Measurements from ENCODE around the gene MEIOSIN. TPM values are rescaled to one million over a fixed set of nuclear protein-coding genes. Genes with fewer than 3 reads are reported as not detected.

MEIOSIN gene
- polyA plus RNA-seq, 1 donor from 2014 or later, result not detected

DNA sequence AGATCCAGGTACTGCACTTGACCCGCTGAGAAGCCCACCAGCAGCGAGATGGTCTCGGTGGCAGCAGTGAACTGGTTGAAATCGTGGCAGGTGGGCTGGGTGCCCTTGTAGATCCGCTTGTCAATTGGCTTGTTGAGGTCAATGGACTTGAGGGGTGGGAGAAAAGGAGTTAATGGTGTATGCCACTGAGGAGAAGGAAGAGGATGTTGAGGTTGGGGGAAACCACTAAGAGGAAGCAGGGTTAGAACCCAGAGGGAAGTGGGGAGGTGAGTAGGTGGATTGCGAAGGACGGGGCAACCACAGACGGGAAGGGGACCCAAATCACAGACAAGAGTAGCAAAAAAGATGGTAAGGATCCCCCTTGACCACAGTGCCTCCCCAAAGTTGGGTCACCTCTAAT lies 57.7 kb downstream of the MEIOSIN start:
- TF ChIP-seq, protein P1, sequence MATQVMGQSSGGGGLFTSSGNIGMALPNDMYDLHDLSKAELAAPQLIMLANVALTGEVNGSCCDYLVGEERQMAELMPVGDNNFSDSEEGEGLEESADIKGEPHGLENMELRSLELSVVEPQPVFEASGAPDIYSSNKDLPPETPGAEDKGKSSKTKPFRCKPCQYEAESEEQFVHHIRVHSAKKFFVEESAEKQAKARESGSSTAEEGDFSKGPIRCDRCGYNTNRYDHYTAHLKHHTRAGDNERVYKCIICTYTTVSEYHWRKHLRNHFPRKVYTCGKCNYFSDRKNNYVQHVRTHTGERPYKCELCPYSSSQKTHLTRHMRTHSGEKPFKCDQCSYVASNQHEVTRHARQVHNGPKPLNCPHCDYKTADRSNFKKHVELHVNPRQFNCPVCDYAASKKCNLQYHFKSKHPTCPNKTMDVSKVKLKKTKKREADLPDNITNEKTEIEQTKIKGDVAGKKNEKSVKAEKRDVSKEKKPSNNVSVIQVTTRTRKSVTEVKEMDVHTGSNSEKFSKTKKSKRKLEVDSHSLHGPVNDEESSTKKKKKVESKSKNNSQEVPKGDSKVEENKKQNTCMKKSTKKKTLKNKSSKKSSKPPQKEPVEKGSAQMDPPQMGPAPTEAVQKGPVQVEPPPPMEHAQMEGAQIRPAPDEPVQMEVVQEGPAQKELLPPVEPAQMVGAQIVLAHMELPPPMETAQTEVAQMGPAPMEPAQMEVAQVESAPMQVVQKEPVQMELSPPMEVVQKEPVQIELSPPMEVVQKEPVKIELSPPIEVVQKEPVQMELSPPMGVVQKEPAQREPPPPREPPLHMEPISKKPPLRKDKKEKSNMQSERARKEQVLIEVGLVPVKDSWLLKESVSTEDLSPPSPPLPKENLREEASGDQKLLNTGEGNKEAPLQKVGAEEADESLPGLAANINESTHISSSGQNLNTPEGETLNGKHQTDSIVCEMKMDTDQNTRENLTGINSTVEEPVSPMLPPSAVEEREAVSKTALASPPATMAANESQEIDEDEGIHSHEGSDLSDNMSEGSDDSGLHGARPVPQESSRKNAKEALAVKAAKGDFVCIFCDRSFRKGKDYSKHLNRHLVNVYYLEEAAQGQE (IDR thresholded peaks at IDR 0.05; ENCODE audit: borderline replicate concordance), result no peak
- TF ChIP-seq MXI1 (conservative IDR thresholded peaks at IDR 0.05; ENCODE audit: poor library complexity, severe bottlenecking), result no peak
- no peak for TF ChIP-seq TAF1 (IDR thresholded peaks at IDR 0.05; ENCODE audit: low read depth)
- TF ChIP-seq, protein P2, sequence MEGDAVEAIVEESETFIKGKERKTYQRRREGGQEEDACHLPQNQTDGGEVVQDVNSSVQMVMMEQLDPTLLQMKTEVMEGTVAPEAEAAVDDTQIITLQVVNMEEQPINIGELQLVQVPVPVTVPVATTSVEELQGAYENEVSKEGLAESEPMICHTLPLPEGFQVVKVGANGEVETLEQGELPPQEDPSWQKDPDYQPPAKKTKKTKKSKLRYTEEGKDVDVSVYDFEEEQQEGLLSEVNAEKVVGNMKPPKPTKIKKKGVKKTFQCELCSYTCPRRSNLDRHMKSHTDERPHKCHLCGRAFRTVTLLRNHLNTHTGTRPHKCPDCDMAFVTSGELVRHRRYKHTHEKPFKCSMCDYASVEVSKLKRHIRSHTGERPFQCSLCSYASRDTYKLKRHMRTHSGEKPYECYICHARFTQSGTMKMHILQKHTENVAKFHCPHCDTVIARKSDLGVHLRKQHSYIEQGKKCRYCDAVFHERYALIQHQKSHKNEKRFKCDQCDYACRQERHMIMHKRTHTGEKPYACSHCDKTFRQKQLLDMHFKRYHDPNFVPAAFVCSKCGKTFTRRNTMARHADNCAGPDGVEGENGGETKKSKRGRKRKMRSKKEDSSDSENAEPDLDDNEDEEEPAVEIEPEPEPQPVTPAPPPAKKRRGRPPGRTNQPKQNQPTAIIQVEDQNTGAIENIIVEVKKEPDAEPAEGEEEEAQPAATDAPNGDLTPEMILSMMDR (IDR thresholded peaks at IDR 0.05; ENCODE audit: poor library complexity, severe bottlenecking), result no peak
- no peak for TF ChIP-seq POLR2AphosphoS5 (IDR thresholded peaks at IDR 0.05)
- TF ChIP-seq SMC3 (conservative IDR thresholded peaks at IDR 0.05; ENCODE audit: poor library complexity), result no peak
- no peak for TF ChIP-seq EZH2 (IDR thresholded peaks at IDR 0.05; ENCODE audit: borderline replicate concordance, insufficient read depth, low read length, poor library complexity, severe bottlenecking)
- no peak for TF ChIP-seq RAD21 (conservative IDR thresholded peaks at IDR 0.05)
- no peak for TF ChIP-seq EP300 (conservative IDR thresholded peaks at IDR 0.05; ENCODE audit: poor library complexity, severe bottlenecking)
- Histone ChIP-seq H3K4me3 (ENCODE audit: low read length) (peak overlapping the region; percentile 94), H3K9me2 (ENCODE audit: insufficient read depth, low read length) (no peaks in the 10 kb centered on the region), H3K27me3 (ENCODE audit: insufficient read depth, low read depth, low read length) (no peaks in the 10 kb centered on the region), H2AFZ (ENCODE audit: low read depth, low read length) (no peak overlapping the region), H3K9me3 (ENCODE audit: low read length) (no peaks in the 10 kb centered on the region), H3K9ac (ENCODE audit: low read length) (peak overlapping the region; percentile 87), H3F3A (ENCODE audit: insufficient read depth, low read length, poor library complexity, severe bottlenecking) (no peaks in the 10 kb centered on the region), H3K27ac (ENCODE audit: low read length) (no peak overlapping the region), H3K4me2 (ENCODE audit: low read length) (peak overlapping the region; percentile 98), H3K36me3 (ENCODE audit: insufficient read depth, low read length) (peaks cover 6% of the 10 kb centered on the region), H4K20me1 (ENCODE audit: insufficient read depth) (no peaks in the 10 kb centered on the region), H3K79me2 (replicated peaks; ENCODE audit: insufficient read depth, low read length) (peaks cover 25% of the 10 kb centered on the region)

DNA sequence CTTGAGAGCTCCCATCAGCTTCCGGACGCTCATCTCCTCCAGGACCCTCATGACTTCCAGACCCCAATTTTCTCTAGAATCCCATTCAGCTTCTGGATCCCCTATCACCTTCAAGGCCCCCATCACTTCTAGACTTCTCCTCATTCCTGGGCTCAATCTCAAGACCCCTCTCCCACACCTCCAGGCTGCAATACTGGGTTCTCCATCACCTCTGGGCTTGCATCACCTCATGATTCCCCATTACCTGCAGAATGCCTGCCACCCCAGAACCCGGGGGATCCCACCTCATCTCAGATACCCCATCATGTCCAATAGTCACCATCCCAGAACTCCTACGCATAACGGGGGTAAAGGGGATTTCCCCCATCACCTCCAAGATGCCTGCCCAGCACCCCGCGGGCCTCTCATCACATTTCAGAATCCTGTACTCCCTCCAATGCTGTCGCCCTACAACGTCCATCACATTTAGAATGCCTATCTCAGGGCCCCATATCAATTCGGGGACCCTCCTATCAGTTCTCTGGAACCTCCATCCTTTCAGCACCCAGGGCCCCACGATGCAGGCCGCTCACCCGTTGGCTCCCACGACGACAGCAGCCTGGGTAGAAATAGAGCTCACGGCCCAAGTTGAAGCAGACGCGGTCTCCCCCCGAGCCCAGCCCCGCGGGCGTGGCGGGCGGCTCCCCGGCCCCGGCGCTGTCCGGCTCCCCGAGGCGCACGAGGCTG lies 58.7 kb downstream of the MEIOSIN start:
- Histone ChIP-seq H3K79me2 (replicated peaks; ENCODE audit: insufficient read depth, low read length) (peaks cover 25% of the 10 kb centered on the region), H2AFZ (ENCODE audit: low read depth, low read length) (no peak overlapping the region), H3K9ac (ENCODE audit: low read length) (peak overlapping the region; percentile 87), H3K9me2 (ENCODE audit: insufficient read depth, low read length) (no peaks in the 10 kb centered on the region), H3K36me3 (ENCODE audit: insufficient read depth, low read length) (peaks cover 6% of the 10 kb centered on the region), H4K20me1 (ENCODE audit: insufficient read depth) (no peaks in the 10 kb centered on the region), H3K27ac (ENCODE audit: low read length) (peak overlapping the region; percentile 55), H3K9me3 (ENCODE audit: low read length) (no peaks in the 10 kb centered on the region), H3K27me3 (ENCODE audit: insufficient read depth, low read depth, low read length) (no peaks in the 10 kb centered on the region), H3K4me3 (ENCODE audit: low read length) (peak overlapping the region; percentile 94), H3F3A (ENCODE audit: insufficient read depth, low read length, poor library complexity, severe bottlenecking) (no peaks in the 10 kb centered on the region), H3K4me2 (ENCODE audit: low read length) (peak overlapping the region; percentile 98)
- TF ChIP-seq RAD21 (conservative IDR thresholded peaks at IDR 0.05), result no peak
- TF ChIP-seq EZH2 (IDR thresholded peaks at IDR 0.05; ENCODE audit: borderline replicate concordance, insufficient read depth, low read length, poor library complexity, severe bottlenecking), result no peak
- TF ChIP-seq SMC3 (conservative IDR thresholded peaks at IDR 0.05; ENCODE audit: poor library complexity), result no peak
- TF ChIP-seq TAF1 (IDR thresholded peaks at IDR 0.05; ENCODE audit: low read depth), result no peak
- no peak for TF ChIP-seq MXI1 (conservative IDR thresholded peaks at IDR 0.05; ENCODE audit: poor library complexity, severe bottlenecking)
- no peak for TF ChIP-seq EP300 (conservative IDR thresholded peaks at IDR 0.05; ENCODE audit: poor library complexity, severe bottlenecking)
- TF ChIP-seq, protein P2 (IDR thresholded peaks at IDR 0.05; ENCODE audit: poor library complexity, severe bottlenecking), result no peak
- TF ChIP-seq, protein P1 (IDR thresholded peaks at IDR 0.05; ENCODE audit: borderline replicate concordance), result no peak
- no peak for TF ChIP-seq POLR2AphosphoS5 (IDR thresholded peaks at IDR 0.05)
